Panc1 (cell line): ENCODE results near the gene GNAT1.

Experiments
- CTCF ChIP-seq: fragments of 450-650 bp; IDR thresholded peaks from 2 replicates; pipeline ENCODE4 v1.5.1; 2017; ENCODE audit warnings: mild to moderate bottlenecking
- POLR2AphosphoS5 ChIP-seq: IDR thresholded peaks from 2 replicates; pipeline ENCODE4 v1.6.1; 2012; ENCODE audit warnings: mild to moderate bottlenecking, low read depth, low read length, moderate library complexity
- REST ChIP-seq, 2 experiments: IDR thresholded peaks; 2 replicates each; pipeline ENCODE4 v1.6.1; 2011 to 2012; ENCODE audit warnings: low read depth in 2 of 2, control low read depth in 1 of 2, low read length in 1 of 2, mild to moderate bottlenecking in 1 of 2, moderate library complexity in 1 of 2; ENCODE audit not compliant: insufficient read depth in 1 of 2
- SIN3A ChIP-seq: IDR thresholded peaks from 2 replicates; pipeline ENCODE4 v1.6.1; 2012; ENCODE audit warnings: low read depth, mild to moderate bottlenecking, low read length, moderate library complexity, borderline replicate concordance; ENCODE audit not compliant: insufficient read depth

GRCh38 chr3:50205413-50206276 is 14.2 kb downstream of the GNAT1 start:
- no peak for TF ChIP-seq CTCF
- no peak for TF ChIP-seq REST (IDR thresholded peaks at IDR 0.05; ENCODE audit: insufficient read depth in 1 of 2, low read depth in 2 of 2, low read length in 1 of 2)
- TF ChIP-seq POLR2AphosphoS5: no peak
- no peak for TF ChIP-seq SIN3A
